Hepatocyte (in vitro differentiated cells): ENCODE measurements around the gene RPH3AL.

Source experiments
- EZH2phosphoT487 ChIP-seq: fragments of 200-600 bp; sonication (generic); IDR thresholded peaks from one replicate; pipeline ENCODE4 v1.6.1; 2018; ENCODE audit warnings: antibody characterized with exemption, mild to moderate bottlenecking, low read depth, moderate library complexity; ENCODE audit not compliant: unreplicated experiment, severe bottlenecking
- TF ChIP-seq, protein P1 (sequence below): fragments of 200-600 bp; sonication (generic); IDR thresholded peaks from 2 replicates; pipeline ENCODE4 v1.5.1; 2016; ENCODE audit warnings: antibody characterized with exemption, mild to moderate bottlenecking; ENCODE audit not compliant: poor library complexity

GRCh38 chr17:327971-328370 is 24.6 kb downstream of the RPH3AL start:
- TF ChIP-seq, protein P1, sequence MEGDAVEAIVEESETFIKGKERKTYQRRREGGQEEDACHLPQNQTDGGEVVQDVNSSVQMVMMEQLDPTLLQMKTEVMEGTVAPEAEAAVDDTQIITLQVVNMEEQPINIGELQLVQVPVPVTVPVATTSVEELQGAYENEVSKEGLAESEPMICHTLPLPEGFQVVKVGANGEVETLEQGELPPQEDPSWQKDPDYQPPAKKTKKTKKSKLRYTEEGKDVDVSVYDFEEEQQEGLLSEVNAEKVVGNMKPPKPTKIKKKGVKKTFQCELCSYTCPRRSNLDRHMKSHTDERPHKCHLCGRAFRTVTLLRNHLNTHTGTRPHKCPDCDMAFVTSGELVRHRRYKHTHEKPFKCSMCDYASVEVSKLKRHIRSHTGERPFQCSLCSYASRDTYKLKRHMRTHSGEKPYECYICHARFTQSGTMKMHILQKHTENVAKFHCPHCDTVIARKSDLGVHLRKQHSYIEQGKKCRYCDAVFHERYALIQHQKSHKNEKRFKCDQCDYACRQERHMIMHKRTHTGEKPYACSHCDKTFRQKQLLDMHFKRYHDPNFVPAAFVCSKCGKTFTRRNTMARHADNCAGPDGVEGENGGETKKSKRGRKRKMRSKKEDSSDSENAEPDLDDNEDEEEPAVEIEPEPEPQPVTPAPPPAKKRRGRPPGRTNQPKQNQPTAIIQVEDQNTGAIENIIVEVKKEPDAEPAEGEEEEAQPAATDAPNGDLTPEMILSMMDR, result no peak
- TF ChIP-seq EZH2phosphoT487, result no peak
